ENCODE data around the gene MYH14.

GRCh38 chr19:50203281-50204080, at the start of gene MYH14:
- TF ChIP-seq EP300 (IDR thresholded peaks at IDR 0.05) = no peak
- peak in 2 of 4 donors; percentile 46 to 70 for TF ChIP-seq POLR2A (IDR thresholded peaks at IDR 0.05)
- peak in 1 of 6 experiments; percentile 13 for TF ChIP-seq CTCF (IDR thresholded peaks at IDR 0.05)
- peak in 1 of 2 donors; percentile 31 for TF ChIP-seq POLR2AphosphoS5 (IDR thresholded peaks at IDR 0.05)
